CD4-positive, alpha-beta T cell (primary cell): ENCODE results near the gene TLCD1. TPM values are rescaled to one million over a fixed set of nuclear protein-coding genes. Genes with fewer than 3 reads are reported as not detected.

ENCODE experiments used
- ATAC-seq: fragments of 200-7000 bp; cut with Tn5 transposase; one replicate; pipeline ENCODE4 v1.10.0; 2022; ENCODE audit warnings: mild to moderate bottlenecking; ENCODE audit not compliant: poor library complexity
- CTCF ChIA-PET: fragments of 350-600 bp; sonication (Branson Sonifier 250); formaldehyde crosslinking; loops from one replicate; lab custom pipeline; 2021; ENCODE audit warnings: antibody characterized with exemption, inconsistent platforms; lab: Charles Lee
- POLR2A ChIA-PET: fragments of 350-600 bp; sonication (Branson Sonifier 250); formaldehyde crosslinking; loops from one replicate; lab custom pipeline; 2021; ENCODE audit warnings: antibody characterized with exemption, inconsistent platforms; lab: Charles Lee
- DNase-seq, 14 experiments: peaks; one replicate each; pipeline ENCODE4 v3.0.0-alpha.2; 2013 to 2020; ENCODE audit warnings: mixed read lengths in 2 of 14
- H3K27ac ChIP-seq, 2 donors: one replicate each; pipeline versions ENCODE4 v1.5.1 to v1.7.0; 2013; ENCODE audit warnings: low read length in 2 of 2, low read depth in 1 of 2, mild to moderate bottlenecking in 1 of 2
- H3K27me3 ChIP-seq, 2 experiments: 1 replicate in 1 of 2; 2 replicates in 1 of 2; pipeline versions ENCODE4 v1.6.1 to v1.7.0; 2013; ENCODE audit warnings: low read length in 2 of 2, control low read depth in 1 of 2, mild to moderate bottlenecking in 1 of 2, moderate library complexity in 1 of 2; ENCODE audit not compliant: insufficient read depth in 2 of 2, control insufficient read depth in 1 of 2
- H3K36me3 ChIP-seq: one replicate; pipeline ENCODE4 v1.6.1; 2013; ENCODE audit warnings: low read length, control low read depth; ENCODE audit not compliant: insufficient read depth
- H3K4me1 ChIP-seq: one replicate; pipeline ENCODE4 v1.6.1; 2013; ENCODE audit warnings: low read length, control low read depth; ENCODE audit not compliant: insufficient read depth
- H3K4me3 ChIP-seq: one replicate; pipeline ENCODE4 v1.5.1; 2013; ENCODE audit warnings: mild to moderate bottlenecking, low read length, moderate library complexity
- H3K9me3 ChIP-seq, 2 experiments: 1 replicate in 1 of 2; 2 replicates in 1 of 2; pipeline versions ENCODE4 v1.6.1 to v1.7.0; 2013; ENCODE audit warnings: low read length in 2 of 2, mild to moderate bottlenecking in 2 of 2, control low read depth in 1 of 2, moderate library complexity in 1 of 2; ENCODE audit not compliant: control insufficient read depth in 1 of 2, insufficient read depth in 1 of 2
- H3K27ac Mint-ChIP-seq: one replicate; pipeline ENCODE4 v1.8.0; 2020; ENCODE audit warnings: mixed read lengths
- H3K27me3 Mint-ChIP-seq: one replicate; pipeline ENCODE4 v1.8.0; 2021; ENCODE audit warnings: mixed read lengths
- H3K36me3 Mint-ChIP-seq: one replicate; pipeline ENCODE4 v1.8.0; 2021; ENCODE audit warnings: low read depth, mixed read lengths
- H3K4me1 Mint-ChIP-seq: one replicate; pipeline ENCODE4 v1.8.0; 2021; ENCODE audit warnings: low read depth, mixed read lengths
- H3K4me3 Mint-ChIP-seq: one replicate; pipeline ENCODE4 v1.8.0; 2020; ENCODE audit warnings: mild to moderate bottlenecking, mixed read lengths
- H3K9me3 Mint-ChIP-seq: one replicate; pipeline ENCODE4 v1.8.0; 2020; ENCODE audit warnings: mixed read lengths
- intact Hi-C, 2 experiments: fragments of 100-400 bp; cut with DNase I in 1 of 2; cut with micrococcal nuclease in 1 of 2; formaldehyde crosslinking; loops; one replicate each; pipeline versions ENCODE4 v1.15.1 to v1.9.0; 2023 to 2025; cut with DNase I, micrococcal nuclease
- total RNA-seq, 174 experiments: library from RNA in 2 of 174; stranded (reverse) in 2 of 174; gene quantifications; one replicate each; pipeline ENCODE4 v1.2.3 and lab custom pipeline; 2021 to 2026
- TF ChIP-seq, protein P1 (sequence below): fragments of 200-600 bp; IDR thresholded peaks from one replicate; pipeline ENCODE4 v1.8.0; 2022; ENCODE audit warnings: antibody characterized with exemption, mild to moderate bottlenecking

Gene TLCD1
- total RNA-seq, 2 experiments from 2014 or later: 0.39 to 0.60 TPM

DNA sequence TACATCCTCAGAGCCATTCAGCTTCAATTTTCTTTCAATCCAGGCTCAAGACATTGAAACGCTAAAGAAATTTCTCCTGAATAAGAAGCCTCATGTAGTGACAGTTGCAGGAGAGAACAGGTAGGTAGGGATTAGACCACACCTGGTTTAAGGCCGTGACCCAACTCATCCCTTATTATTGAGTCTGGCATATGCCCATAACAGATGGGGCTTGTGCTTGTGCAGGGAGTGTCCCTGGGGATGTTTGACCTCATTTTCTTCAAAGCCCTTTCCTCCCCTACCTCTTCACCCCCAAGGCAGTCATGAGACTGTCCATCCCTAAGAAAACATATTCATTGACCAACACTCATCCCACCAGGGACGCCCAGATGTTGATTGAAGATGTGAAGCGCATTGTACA, 39.7 kb downstream of the TLCD1 start:
- H3K4me1 ChIP-seq: no peaks in the 10 kb centered on the region
- ChIA-PET POLR2A (no interaction called here), CTCF (no interaction called here)
- no peaks in the 10 kb centered on the region for H3K4me1 Mint-ChIP-seq
- TF ChIP-seq, protein P1, sequence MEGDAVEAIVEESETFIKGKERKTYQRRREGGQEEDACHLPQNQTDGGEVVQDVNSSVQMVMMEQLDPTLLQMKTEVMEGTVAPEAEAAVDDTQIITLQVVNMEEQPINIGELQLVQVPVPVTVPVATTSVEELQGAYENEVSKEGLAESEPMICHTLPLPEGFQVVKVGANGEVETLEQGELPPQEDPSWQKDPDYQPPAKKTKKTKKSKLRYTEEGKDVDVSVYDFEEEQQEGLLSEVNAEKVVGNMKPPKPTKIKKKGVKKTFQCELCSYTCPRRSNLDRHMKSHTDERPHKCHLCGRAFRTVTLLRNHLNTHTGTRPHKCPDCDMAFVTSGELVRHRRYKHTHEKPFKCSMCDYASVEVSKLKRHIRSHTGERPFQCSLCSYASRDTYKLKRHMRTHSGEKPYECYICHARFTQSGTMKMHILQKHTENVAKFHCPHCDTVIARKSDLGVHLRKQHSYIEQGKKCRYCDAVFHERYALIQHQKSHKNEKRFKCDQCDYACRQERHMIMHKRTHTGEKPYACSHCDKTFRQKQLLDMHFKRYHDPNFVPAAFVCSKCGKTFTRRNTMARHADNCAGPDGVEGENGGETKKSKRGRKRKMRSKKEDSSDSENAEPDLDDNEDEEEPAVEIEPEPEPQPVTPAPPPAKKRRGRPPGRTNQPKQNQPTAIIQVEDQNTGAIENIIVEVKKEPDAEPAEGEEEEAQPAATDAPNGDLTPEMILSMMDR: no peak
- no peaks in the 10 kb centered on the region for H3K27me3 ChIP-seq
- H3K27ac ChIP-seq: no peak overlapping the region
- peaks cover 99% of the 10 kb centered on the region for H3K36me3 ChIP-seq
- DNase-seq (no peak), ATAC-seq (no peak)
- no peak overlapping the region for H3K4me3 Mint-ChIP-seq
- no peaks in the 10 kb centered on the region for H3K27me3 Mint-ChIP-seq
- intact Hi-C loops: no loop called here
- no peaks in the 10 kb centered on the region for H3K9me3 ChIP-seq
- no peak overlapping the region for H3K27ac Mint-ChIP-seq
- no peak overlapping the region for H3K4me3 ChIP-seq
- peaks cover 98% of the 10 kb centered on the region for H3K36me3 Mint-ChIP-seq
- no peaks in the 10 kb centered on the region for H3K9me3 Mint-ChIP-seq

DNA sequence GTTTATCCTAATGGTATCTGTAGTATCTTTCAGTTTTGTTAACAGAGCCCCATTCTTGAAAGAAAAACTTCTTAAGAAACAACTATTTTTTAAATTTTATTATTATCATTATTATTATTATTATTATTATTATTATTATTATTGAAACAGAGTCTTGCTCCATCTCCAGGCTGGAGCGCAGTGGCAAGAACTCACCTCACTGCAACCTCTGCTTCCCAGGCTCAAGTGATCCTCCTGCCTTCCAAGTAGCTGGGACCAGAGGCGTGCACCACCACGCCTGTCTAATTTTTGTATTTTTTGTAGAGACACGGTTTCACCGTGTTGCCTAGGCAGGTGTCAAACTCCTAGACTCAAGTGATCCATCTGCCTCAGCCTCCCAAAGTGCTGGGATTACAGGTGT, 40.7 kb downstream of the TLCD1 start:
- Mint-ChIP-seq H3K4me3 (no peak overlapping the region), H3K27ac (no peak overlapping the region), H3K27me3 (no peaks in the 10 kb centered on the region), H3K36me3 (peaks cover 98% of the 10 kb centered on the region), H3K4me1 (no peaks in the 10 kb centered on the region), H3K9me3 (no peaks in the 10 kb centered on the region)
- no peak overlapping the region for H3K27ac ChIP-seq
- H3K9me3 ChIP-seq: no peaks in the 10 kb centered on the region
- no peaks in the 10 kb centered on the region for H3K4me1 ChIP-seq
- H3K27me3 ChIP-seq: no peaks in the 10 kb centered on the region
- H3K36me3 ChIP-seq: peaks cover 99% of the 10 kb centered on the region
- no peak overlapping the region for H3K4me3 ChIP-seq
- ChIA-PET POLR2A (no interaction called here), CTCF (no interaction called here)
- TF ChIP-seq, protein P1: no peak
- DNase-seq (no peak), ATAC-seq (no peak)
- intact Hi-C loops: no loop called here

DNA sequence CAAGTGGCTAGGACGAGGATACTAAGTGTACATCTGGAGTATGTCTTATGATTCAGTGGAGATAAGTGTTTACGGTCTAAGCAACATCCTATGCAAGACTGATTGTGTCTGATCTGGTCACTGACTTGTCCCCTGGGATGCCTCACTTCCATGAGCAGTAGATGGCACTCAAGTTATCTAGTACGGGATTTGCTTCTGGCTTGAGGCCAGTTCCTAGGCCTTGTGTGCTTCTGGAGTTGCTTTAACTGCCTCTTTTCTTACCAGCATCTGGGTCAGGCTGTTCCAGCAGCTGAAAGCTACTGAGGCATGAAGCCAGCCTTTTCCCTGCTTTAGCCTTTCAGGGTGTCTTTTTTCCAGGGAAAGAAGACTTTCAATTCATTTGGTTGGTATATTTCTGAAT, 41.1 kb downstream of the TLCD1 start:
- no peak overlapping the region for H3K27ac Mint-ChIP-seq
- peaks cover 96% of the 10 kb centered on the region for H3K36me3 Mint-ChIP-seq
- CTCF ChIA-PET: no interaction called here
- no peaks in the 10 kb centered on the region for H3K9me3 ChIP-seq
- ATAC-seq (no peak), DNase-seq (no peak)
- no peaks in the 10 kb centered on the region for H3K27me3 ChIP-seq
- no peaks in the 10 kb centered on the region for H3K4me1 Mint-ChIP-seq
- H3K4me3 Mint-ChIP-seq: no peak overlapping the region
- H3K27me3 Mint-ChIP-seq: no peaks in the 10 kb centered on the region
- TF ChIP-seq, protein P1: no peak
- no peak overlapping the region for H3K4me3 ChIP-seq
- intact Hi-C loops: no loop called here
- POLR2A ChIA-PET: no interaction called here
- no peak overlapping the region for H3K27ac ChIP-seq
- no peaks in the 10 kb centered on the region for H3K4me1 ChIP-seq
- H3K9me3 Mint-ChIP-seq: no peaks in the 10 kb centered on the region
- H3K36me3 ChIP-seq: peaks cover 96% of the 10 kb centered on the region
